ENCODE data around the gene CAND1. TPM values are rescaled to one million over a fixed set of nuclear protein-coding genes. Genes with fewer than 3 reads are reported as not detected.

CAND1 gene
- total RNA-seq, 1 experiment from 2014 or later: 155 TPM

- TF ChIP-seq SRF (IDR thresholded peaks at IDR 0.05; ENCODE audit: low read depth) (no peak), RAD21 (IDR thresholded peaks at IDR 0.05; ENCODE audit: low read depth) (no peak), EZH2 (IDR thresholded peaks at IDR 0.05) (no peak), ZNF274 (IDR thresholded peaks at IDR 0.05; ENCODE audit: low read depth, low read length) (no peak)
- peaks cover 11 to 23% of the 10 kb centered on the region in 2 experiments for H3K4me1 ChIP-seq (ENCODE audit: control insufficient read depth in 1 of 2, insufficient read depth in 2 of 2, low read length in 2 of 2)
- H4K20me1 ChIP-seq (ENCODE audit: insufficient read depth): peaks cover 18% of the 10 kb centered on the region
- intact Hi-C loops (cut with micrococcal nuclease): no loop called here
- no peak overlapping the region for H2AFZ ChIP-seq (ENCODE audit: low read depth, low read length, poor library complexity, severe bottlenecking)
- H3K79me2 ChIP-seq (ENCODE audit: insufficient read depth, low read length): peaks cover 62% of the 10 kb centered on the region
- peak overlapping the region; percentile 99; the same call in 1 of the 2 replicates for H3K27ac ChIP-seq (ENCODE audit: low read depth, low read length)
- POLR2A ChIA-PET: interaction anchor here (2.8 kb wide), 1 partner anchor 8 kb away, joined by 16 read pairs; no protein-coding TSS in a partner anchor
- CTCF ChIA-PET: no interaction called here
- H3K4me2 ChIP-seq (ENCODE audit: low read length): peak overlapping the region; percentile 96
- H3K9me2 ChIP-seq (ENCODE audit: insufficient read depth): no peaks in the 10 kb centered on the region
- peak overlapping the region; percentile 96 for H3K9ac ChIP-seq (ENCODE audit: low read length)
- no peaks in the 10 kb centered on the region for H3K9me3 ChIP-seq (ENCODE audit: control insufficient read depth in 1 of 2, insufficient read depth in 1 of 2, low read depth in 1 of 2, low read length in 2 of 2)
- H3K27me3 ChIP-seq (ENCODE audit: insufficient read depth, low read length): no peaks in the 10 kb centered on the region
- ATAC-seq (no peak), DNase-seq (ENCODE audit: low read depth, low spot score) (no peak)
- no TSS peak for BruUV-seq (replicated peaks)
- RAD21 ChIA-PET (ENCODE audit: low non-redundant PET in 1 of 2, low total read pairs in 2 of 2, uncharacterized antibody in 2 of 2, unreplicated experiment in 2 of 2): no interaction called here
- H3K36me3 ChIP-seq (ENCODE audit: control insufficient read depth in 1 of 2, insufficient read depth in 2 of 2, low read length in 2 of 2): 0 out of 4 replicates have a peak, but pooled peaks cover 0 to 5% of the 10 kb centered on the region in 2 experiments
- H3K4me3 ChIP-seq (replicated peaks in 1 of 2; ENCODE audit: low read depth in 1 of 2, low read length in 2 of 2): peak overlapping the region; percentile 72 to 95
These were observed 1.5 kb downstream of the CAND1 start for GRCh38 chr12:67270622-67271021.

- Histone ChIP-seq H3K9ac (ENCODE audit: low read length) (no peak overlapping the region), H3K4me1 (ENCODE audit: control insufficient read depth in 1 of 2, insufficient read depth in 2 of 2, low read length in 2 of 2) (peaks cover 11 to 23% of the 10 kb centered on the region in 2 experiments), H3K27me3 (ENCODE audit: insufficient read depth, low read length) (no peaks in the 10 kb centered on the region), H2AFZ (ENCODE audit: low read depth, low read length, poor library complexity, severe bottlenecking) (no peak overlapping the region), H4K20me1 (ENCODE audit: insufficient read depth) (peaks cover 25% of the 10 kb centered on the region), H3K27ac (ENCODE audit: low read depth, low read length) (no peak overlapping the region), H3K4me3 (replicated peaks in 1 of 2; ENCODE audit: low read depth in 1 of 2, low read length in 2 of 2) (no peak overlapping the region), H3K79me2 (ENCODE audit: insufficient read depth, low read length) (peaks cover 75% of the 10 kb centered on the region), H3K9me3 (ENCODE audit: control insufficient read depth in 1 of 2, insufficient read depth in 1 of 2, low read depth in 1 of 2, low read length in 2 of 2) (no peaks in the 10 kb centered on the region), H3K36me3 (ENCODE audit: control insufficient read depth in 1 of 2, insufficient read depth in 2 of 2, low read length in 2 of 2) (0 out of 4 replicates have a peak, but pooled peaks cover 0 to 5% of the 10 kb centered on the region in 2 experiments), H3K9me2 (ENCODE audit: insufficient read depth) (no peaks in the 10 kb centered on the region), H3K4me2 (ENCODE audit: low read length) (no peak overlapping the region)
- TF ChIP-seq SRF (IDR thresholded peaks at IDR 0.05; ENCODE audit: low read depth): no peak
- TF ChIP-seq REST (IDR thresholded peaks at IDR 0.05; ENCODE audit: low read depth): no peak
- no peak for TF ChIP-seq TCF7L2 (IDR thresholded peaks at IDR 0.05; ENCODE audit: borderline replicate concordance, extremely low read depth, insufficient read depth, insufficient read length)
- no peak for TF ChIP-seq POLR2AphosphoS5 (IDR thresholded peaks at IDR 0.05; ENCODE audit: low read depth, low read length)
- TF ChIP-seq CEBPB (IDR thresholded peaks at IDR 0.05; ENCODE audit: low read depth): no peak
- no TSS peak for BruUV-seq (replicated peaks)
- DNase-seq (ENCODE audit: low read depth, low spot score) (no peak), ATAC-seq (no peak)
- intact Hi-C loops (cut with micrococcal nuclease): no loop called here
- ChIA-PET RAD21 (ENCODE audit: low non-redundant PET in 1 of 2, low total read pairs in 2 of 2, uncharacterized antibody in 2 of 2, unreplicated experiment in 2 of 2) (no interaction called here), POLR2A (no interaction called here), CTCF (no interaction called here)
These were observed 2.8 kb downstream of the CAND1 start for GRCh38 chr12:67271976-67272375.
